ENCODE measurements around the gene NEURL2. TPM values are rescaled to one million over a fixed set of nuclear protein-coding genes. Genes with fewer than 3 reads are reported as not detected.

Gene NEURL2
- total RNA-seq, 3 donors from 2014 or later, result 7.5 to 9.7 (median 8.8) TPM

GRCh38 chr20:45883100-45883469, 7.9 kb downstream of the NEURL2 start:
- TF ChIP-seq CTCF (IDR thresholded peaks at IDR 0.05) (no peak), POLR2A (IDR thresholded peaks at IDR 0.05) (no peak), POLR2AphosphoS5 (IDR thresholded peaks at IDR 0.05) (no peak)
- DNase-seq (ENCODE audit: low spot score in 2 of 2), result no peak
- Histone ChIP-seq H3K27me3 (no peaks in the 10 kb centered on the region), H3K4me1 (peaks cover 0 to 6% of the 10 kb centered on the region in 2 donors), H3K36me3 (no peaks in the 10 kb centered on the region), H3K4me3 (no peak overlapping the region), H3K27ac (no peak overlapping the region), H3K9me3 (no peaks in the 10 kb centered on the region)
- intact Hi-C loops (cut with DNase I; ENCODE audit: low total_unique reads), result no loop called here

- DNase-seq (ENCODE audit: low spot score in 2 of 2), result no peak
- no peak overlapping the region for H3K4me3 ChIP-seq
- intact Hi-C loops (cut with DNase I; ENCODE audit: low total_unique reads), result no loop called here
- peaks cover 0 to 6% of the 10 kb centered on the region in 2 donors for H3K4me1 ChIP-seq
- no peak overlapping the region for H3K27ac ChIP-seq
- no peaks in the 10 kb centered on the region for H3K27me3 ChIP-seq
- TF ChIP-seq POLR2A (IDR thresholded peaks at IDR 0.05) (no peak), CTCF (IDR thresholded peaks at IDR 0.05) (no peak), POLR2AphosphoS5 (IDR thresholded peaks at IDR 0.05) (no peak)
- H3K36me3 ChIP-seq, result no peaks in the 10 kb centered on the region
- H3K9me3 ChIP-seq, result no peaks in the 10 kb centered on the region
Measured at GRCh38 chr20:45882469-45883099, 8.4 kb downstream of the NEURL2 start.

GRCh38 chr20:45880988-45881788, 9.8 kb downstream of the NEURL2 start, which contains the start of gene ZSWIM1:
Gene ZSWIM1, plus strand, starts transcription at chr20:45881227. Its CDS starts 1,366 bp downstream, at chr20:45882593.
- peak; percentile 99 for DNase-seq (ENCODE audit: low spot score in 2 of 2)
- no peaks in the 10 kb centered on the region for H3K9me3 ChIP-seq
- H3K27me3 ChIP-seq, result no peaks in the 10 kb centered on the region
- peak within 1 kb of the TSS; percentile 89 to 95 for H3K27ac ChIP-seq
- intact Hi-C loops (cut with DNase I; ENCODE audit: low total_unique reads), result no loop called here
- H3K4me3 ChIP-seq, result peak within 1 kb of the TSS; percentile 50 to 82 (median 65)
- peaks cover 0 to 6% of the 10 kb centered on the region in 2 donors for H3K4me1 ChIP-seq
- no peak for TF ChIP-seq CTCF (IDR thresholded peaks at IDR 0.05)
- peak; percentile 64 for TF ChIP-seq POLR2A (IDR thresholded peaks at IDR 0.05)
- TF ChIP-seq POLR2AphosphoS5 (IDR thresholded peaks at IDR 0.05), result peak; percentile 64 to 92 (median 81)
- H3K36me3 ChIP-seq, result no peaks in the 10 kb centered on the region

- no peaks in the 10 kb centered on the region for H3K27me3 ChIP-seq
- no peaks in the 10 kb centered on the region for H3K9me3 ChIP-seq
- peak overlapping the region in 1 of 2 donors; percentile 12 for H3K27ac ChIP-seq
- H3K36me3 ChIP-seq, result no peaks in the 10 kb centered on the region
- DNase-seq (ENCODE audit: low spot score in 2 of 2), result no peak
- no peak for TF ChIP-seq POLR2A (IDR thresholded peaks at IDR 0.05)
- no peak for TF ChIP-seq POLR2AphosphoS5 (IDR thresholded peaks at IDR 0.05)
- TF ChIP-seq CTCF (IDR thresholded peaks at IDR 0.05), result no peak
- peaks cover 0 to 6% of the 10 kb centered on the region in 2 donors for H3K4me1 ChIP-seq
- intact Hi-C loops (cut with DNase I; ENCODE audit: low total_unique reads), result no loop called here
- no peak overlapping the region for H3K4me3 ChIP-seq
Measured at GRCh38 chr20:45878076-45878761, 12.8 kb downstream of the NEURL2 start.
